HK-2 (cell line): ENCODE data around the gene MATK.
"Not testable (repeated sequence)": the region's sequence is repeated elsewhere in the genome, so short reads cannot be mapped to it uniquely, and the experiment has no call there.

Source experiments
- DNase-seq: peaks from one replicate; pipeline ENCODE4 v3.0.0-alpha.2; 2018; ENCODE audit not compliant: unreplicated experiment

Gene MATK

GRCh38 chr19:3771000-3771905, 14.9 kb downstream of the MATK start:
- DNase-seq = no peak

GRCh38 chr19:3770136-3770999, 15.8 kb downstream of the MATK start:
- DNase-seq = no peak

GRCh38 chr19:3769494-3769893, 16.7 kb downstream of the MATK start:
- no peak for DNase-seq

- no peak for DNase-seq
Measured at GRCh38 chr19:3768748-3769099, 17.5 kb downstream of the MATK start.

- DNase-seq = no peak
Measured at GRCh38 chr19:3768015-3768747, 18.0 kb downstream of the MATK start.

GRCh38 chr19:3767050-3767449, 19.1 kb downstream of the MATK start:
- no peak for DNase-seq

GRCh38 chr19:3766520-3766919, 19.7 kb downstream of the MATK start:
- DNase-seq = no peak

GRCh38 chr19:3765757-3766156, 20.4 kb downstream of the MATK start:
- DNase-seq = not testable (repeated sequence)

- no peak for DNase-seq
Measured at GRCh38 chr19:3765121-3765520, 21.1 kb downstream of the MATK start.

GRCh38 chr19:3762501-3763459, 23.4 kb downstream of the MATK start, which contains the start of gene MRPL54:
Gene MRPL54, plus strand, starts transcription at chr19:3762682. Its CDS starts 19 bp downstream, at chr19:3762701.
- peak; percentile 99 for DNase-seq

GRCh38 chr19:3762130-3762473, 24.1 kb downstream of the MATK start:
- DNase-seq = no peak

GRCh38 chr19:3761382-3762129, 24.6 kb downstream of the MATK start, which contains the start of gene APBA3:
Gene APBA3, minus strand, starts transcription at chr19:3761692. Its CDS starts 1,428 bp downstream, at chr19:3760264.
- DNase-seq = peak; percentile 97

- DNase-seq = no peak
Measured at GRCh38 chr19:3760871-3761361, 25.3 kb downstream of the MATK start.

- DNase-seq = no peak
Measured at GRCh38 chr19:3759482-3760254, 26.5 kb downstream of the MATK start.

- DNase-seq = not testable (repeated sequence)
Measured at GRCh38 chr19:3758297-3758696, 27.9 kb downstream of the MATK start.

GRCh38 chr19:3757705-3758104, 28.5 kb downstream of the MATK start:
- DNase-seq = not testable (repeated sequence)

- no peak for DNase-seq
Measured at GRCh38 chr19:3753631-3754410, 32.4 kb downstream of the MATK start.

- DNase-seq = no peak
Measured at GRCh38 chr19:3752492-3752891, 33.7 kb downstream of the MATK start.
